Endothelial cell of umbilical vein (primary cell): ENCODE measurements around the gene BCAS3. TPM values are rescaled to one million over a fixed set of nuclear protein-coding genes. Genes with fewer than 3 reads are reported as not detected.

Experiments
- BruUV-seq: library from RNA; stranded (reverse); fragments of 400-500 nt; replicated peaks from 2 replicates; lab custom pipeline; 2021; lab: Mats Ljungman, UMichigan
- CTCF ChIA-PET: fragments of 300-600, 350-600 bp; sonication (Branson Sonifier 250); formaldehyde crosslinking; loops from one replicate; lab custom pipeline; 2021; ENCODE audit warnings: antibody characterized with exemption, inconsistent platforms; lab: Charles Lee
- POLR2A ChIA-PET: fragments of 300-600, 350-600 bp; sonication (Branson Sonifier 250); formaldehyde crosslinking; loops from one replicate; lab custom pipeline; 2021; ENCODE audit warnings: antibody characterized with exemption, inconsistent platforms; lab: Charles Lee
- DNase-seq: peaks from one replicate; pipeline ENCODE4 v3.0.0-alpha.2; 2011; ENCODE audit warnings: low read depth, low spot score
- FAIRE-seq: peaks from 2 replicates; lab custom pipeline; 2011; peaks lifted over from hg19 to GRCh38; lab: Jason Lieb, UNC
- H2AFZ ChIP-seq: 2 replicates; pipeline ENCODE4 v1.6.0; 2012; ENCODE audit warnings: low read depth, low read length, control low read depth, inconsistent platforms
- H3K27ac ChIP-seq: 2 replicates; pipeline ENCODE4 v1.5.1; 2011; ENCODE audit warnings: low read depth, mild to moderate bottlenecking, control low read depth, low read length, moderate library complexity; ENCODE audit not compliant: insufficient read depth
- H3K27me3 ChIP-seq, 2 experiments: 2 replicates each; pipeline versions ENCODE4 v1.6.0 to v1.6.1; 2011; ENCODE audit warnings: low read length in 2 of 2, mixed read lengths in 1 of 2; ENCODE audit not compliant: control insufficient read depth in 2 of 2, insufficient read depth in 2 of 2
- H3K36me3 ChIP-seq, 2 experiments: 2 replicates in 1 of 2; 3 replicates in 1 of 2; pipeline ENCODE4 v1.5.1; 2011; ENCODE audit warnings: low read length in 2 of 2, mild to moderate bottlenecking in 1 of 2, moderate library complexity in 1 of 2; ENCODE audit not compliant: control insufficient read depth in 2 of 2, insufficient read depth in 2 of 2; ENCODE audit errors: extremely low read depth in 1 of 2
- H3K4me1 ChIP-seq: 3 replicates; pipeline ENCODE4 v1.5.1; 2011; ENCODE audit warnings: mild to moderate bottlenecking, low read length; ENCODE audit not compliant: control insufficient read depth, insufficient read depth; ENCODE audit errors: extremely low read depth
- H3K4me2 ChIP-seq: 2 replicates; pipeline ENCODE4 v1.6.1; 2011; ENCODE audit warnings: low read length, control low read depth, mixed read lengths; ENCODE audit not compliant: insufficient read depth
- H3K4me3 ChIP-seq, 3 experiments: fragments of 200-600 bp in 1 of 3; sonication (generic), shearing (Covaris generic) in 1 of 3; replicated peaks in 1 of 3; 2 replicates each; pipeline ENCODE4 v1.5.1; 2011 to 2016; ENCODE audit warnings: control low read depth in 3 of 3, low read length in 3 of 3, mild to moderate bottlenecking in 2 of 3, inconsistent platforms in 1 of 3, low read depth in 1 of 3, moderate library complexity in 1 of 3; ENCODE audit not compliant: insufficient read depth in 1 of 3
- H3K79me2 ChIP-seq: 2 replicates; pipeline ENCODE4 v1.6.0; 2012; ENCODE audit warnings: low read length, inconsistent platforms; ENCODE audit not compliant: control insufficient read depth, insufficient read depth
- H3K9ac ChIP-seq: replicated peaks from 2 replicates; pipeline ENCODE3; 2011; ENCODE audit warnings: low read length, control low read depth; ENCODE audit not compliant: insufficient read depth; ENCODE audit errors: extremely low read depth
- H3K9me1 ChIP-seq: replicated peaks from 3 replicates; pipeline ENCODE4 v1.6.0; 2011; ENCODE audit warnings: mild to moderate bottlenecking, low read length; ENCODE audit not compliant: control insufficient read depth, insufficient read depth; ENCODE audit errors: extremely low read depth
- H3K9me3 ChIP-seq: replicated peaks from 2 replicates; pipeline ENCODE4 v1.5.1; 2012; ENCODE audit warnings: low read length, inconsistent platforms; ENCODE audit not compliant: control insufficient read depth, insufficient read depth
- H4K20me1 ChIP-seq: replicated peaks from 2 replicates; pipeline ENCODE3; 2011; ENCODE audit warnings: mild to moderate bottlenecking, low read length; ENCODE audit not compliant: control insufficient read depth, insufficient read depth; ENCODE audit errors: extremely low read depth
- CTCF ChIP-seq, 2 donors: IDR thresholded peaks; 1 replicate in 1 of 2; 2 replicates in 1 of 2; pipeline ENCODE4 v1.5.1; 2011; ENCODE audit warnings: low read length in 2 of 2, mild to moderate bottlenecking in 2 of 2, moderate library complexity in 2 of 2, control low read depth in 1 of 2, inconsistent platforms in 1 of 2, low read depth in 1 of 2; ENCODE audit not compliant: insufficient read depth in 1 of 2; ENCODE audit errors: extremely low read depth in 1 of 2
- EZH2 ChIP-seq: IDR thresholded peaks from 2 replicates; pipeline ENCODE4 v1.6.1; 2012; ENCODE audit warnings: borderline replicate concordance, low read depth, mild to moderate bottlenecking, moderate library complexity, low read length, inconsistent platforms; ENCODE audit not compliant: severe bottlenecking
- FOS ChIP-seq: IDR thresholded peaks from 2 replicates; pipeline ENCODE4 v1.6.1; 2011; ENCODE audit warnings: mild to moderate bottlenecking, low read length, moderate library complexity, borderline replicate concordance; ENCODE audit not compliant: insufficient read depth
- GATA2 ChIP-seq: IDR thresholded peaks from 2 replicates; pipeline ENCODE4 v1.7.0; 2011; ENCODE audit warnings: low read depth, mild to moderate bottlenecking, moderate library complexity, mixed read lengths, low read length; ENCODE audit not compliant: insufficient read length, insufficient read depth
- JUN ChIP-seq: IDR thresholded peaks from 2 replicates; pipeline ENCODE4 v1.6.1; 2011; ENCODE audit warnings: borderline replicate concordance, low read depth; ENCODE audit not compliant: insufficient read length, insufficient read depth
- MAX ChIP-seq: IDR thresholded peaks from 2 replicates; pipeline ENCODE4 v1.6.1; 2011; ENCODE audit not compliant: insufficient read depth, insufficient read length
- MYC ChIP-seq: IDR thresholded peaks from one replicate; pipeline ENCODE4 v1.6.1; 2011; ENCODE audit warnings: mild to moderate bottlenecking, low read depth, low read length
- POLR2A ChIP-seq: IDR thresholded peaks from 2 replicates; pipeline ENCODE4 v1.6.1; 2012; ENCODE audit warnings: low read depth, mild to moderate bottlenecking, control low read depth, low read length
- POLR2AphosphoS5 ChIP-seq: IDR thresholded peaks from 2 replicates; pipeline ENCODE4 v1.6.1; 2012; ENCODE audit warnings: low read depth, mild to moderate bottlenecking, control low read depth, low read length, moderate library complexity; ENCODE audit not compliant: insufficient read depth
- dilution Hi-C: fragments of 300-500 bp; cut with MboI; formaldehyde crosslinking; loops from one replicate; pipeline ENCODE4 v1.15.0; 2019; ENCODE audit warnings: low sequenced_read_pairs; ENCODE audit not compliant: extremely low pct_ligation_motif_present
- intact Hi-C: fragments of 100-400 bp; cut with micrococcal nuclease; formaldehyde crosslinking; loops from one replicate; pipeline ENCODE4 v1.10.0; 2022
- polyA plus RNA-seq, 4 experiments: library from polyadenylated mRNA; depleted of rRNA in 3 of 4; stranded (reverse) in 3 of 4; unstranded in 1 of 4; fragments of >200 nt; gene quantifications; 2 replicates each; pipeline versions ENCODE4 v1.2.1 to v1.2.3, GENCODE V29; 2011 to 2012; ENCODE audit warnings: missing spikeins in 1 of 4
- total RNA-seq: library from RNA; stranded (reverse); gene quantifications from 2 replicates; pipeline ENCODE4 v1.2.3, GENCODE V29; 2021

BCAS3 gene
- total and polyA plus RNA-seq, 2 donors (not counting 3 experiments of a cell fraction or from before 2014, with no cell fraction given): 8.2 to 16.0 TPM

GRCh38 chr17:61416540-61417363 is 739.1 kb downstream of the BCAS3 start:
- no peak overlapping the region for H3K27ac ChIP-seq
- BruUV-seq: no TSS peak
- H3K9me3 ChIP-seq: no peaks in the 10 kb centered on the region
- dilution Hi-C loops: no loop called here
- TF ChIP-seq MAX: no peak
- peak; percentile 96 for TF ChIP-seq CTCF (IDR thresholded peaks at IDR 0.05; ENCODE audit: extremely low read depth in 1 of 2, insufficient read depth in 1 of 2, low read depth in 1 of 2, low read length in 2 of 2)
- H3K4me3 ChIP-seq: no peak overlapping the region
- CTCF ChIA-PET: interaction anchor here (0.6 to 5.3 kb wide), 7 partner anchors 8 to 420 kb away, joined by 3 to 66 read pairs (median 4); no protein-coding TSS in a partner anchor
- intact Hi-C loops: loop anchor here (1.0 kb wide), 1 partner anchor 135 kb away; no protein-coding TSS in a partner anchor
- POLR2A ChIA-PET: no interaction called here
- no peaks in the 10 kb centered on the region for H3K79me2 ChIP-seq
- peak; percentile 80 for DNase-seq
- no peaks in the 10 kb centered on the region for H3K9me1 ChIP-seq
- peak; percentile 86 for FAIRE-seq
- peaks cover 11 to 16% of the 10 kb centered on the region in 2 experiments for H3K27me3 ChIP-seq
- no peaks in the 10 kb centered on the region for H3K36me3 ChIP-seq
- H3K4me1 ChIP-seq: peaks cover 3% of the 10 kb centered on the region
- H4K20me1 ChIP-seq: no peaks in the 10 kb centered on the region
- no peak overlapping the region for H3K4me2 ChIP-seq
- peak overlapping the region; percentile 43 for H2AFZ ChIP-seq
- no peak overlapping the region for H3K9ac ChIP-seq

GRCh38 chr17:61418449-61418848 is 740.8 kb downstream of the BCAS3 start:
- Histone ChIP-seq H3K36me3 (no peaks in the 10 kb centered on the region), H3K9me3 (no peaks in the 10 kb centered on the region), H3K79me2 (no peaks in the 10 kb centered on the region), H3K9ac (no peak overlapping the region), H2AFZ (no peak overlapping the region), H3K4me3 (no peak overlapping the region), H3K9me1 (no peaks in the 10 kb centered on the region), H3K27ac (no peak overlapping the region), H3K4me1 (no peaks in the 10 kb centered on the region), H3K27me3 (peaks cover 13 to 20% of the 10 kb centered on the region in 2 experiments), H4K20me1 (no peaks in the 10 kb centered on the region), H3K4me2 (no peak overlapping the region)
- BruUV-seq: no TSS peak
- ChIA-PET CTCF (interaction anchor here (1.9 kb wide), 1 partner anchor 132 kb away, joined by 7 read pairs; no protein-coding TSS in a partner anchor), POLR2A (no interaction called here)
- intact Hi-C loops: no loop called here
- FAIRE-seq: no peak
- TF ChIP-seq POLR2A (no peak), MYC (no peak), JUN (no peak), GATA2 (no peak), MAX (no peak), CTCF (IDR thresholded peaks at IDR 0.05; ENCODE audit: extremely low read depth in 1 of 2, insufficient read depth in 1 of 2, low read depth in 1 of 2, low read length in 2 of 2) (no peak), FOS (no peak), EZH2 (no peak), POLR2AphosphoS5 (no peak)
- dilution Hi-C loops: no loop called here
- no peak for DNase-seq
